ENCODE data around the gene SLC25A2. TPM values are rescaled to one million over a fixed set of nuclear protein-coding genes. Genes with fewer than 3 reads are reported as not detected.

Gene SLC25A2
- total and polyA plus RNA-seq, 10 of the 15 experiments (the other 5 are each of a cell fraction or from before 2014, with no cell fraction given): 0.09 to 0.44 (median 0.24) TPM; not detected in 6

DNA sequence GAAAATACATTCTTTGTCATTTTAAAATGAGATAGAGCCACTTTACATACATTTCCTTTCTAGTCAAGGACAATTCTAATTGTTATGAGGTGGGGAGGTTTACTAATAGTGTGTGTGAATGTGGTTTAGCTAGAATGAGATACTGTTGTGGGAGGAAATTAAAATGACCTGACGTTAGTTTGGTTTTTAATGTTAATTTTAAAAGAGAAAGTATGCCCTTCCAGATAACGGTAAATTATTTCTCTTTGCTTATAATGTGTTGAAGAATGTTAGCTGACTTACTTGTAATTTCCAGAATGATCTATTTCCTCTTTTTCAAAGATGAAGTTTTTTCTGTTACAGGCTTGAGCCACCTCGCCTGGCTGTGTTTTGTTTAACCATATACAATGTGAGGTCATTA lies 18.4 kb upstream of the SLC25A2 start:
- no peak overlapping the region for H3K4me2 ChIP-seq (ENCODE audit: control insufficient read depth, insufficient read depth)
- in situ Hi-C loops (cut with MboI): loop anchor here (10.0 kb wide), 1 partner anchor 243 kb away; no protein-coding TSS in a partner anchor
- FAIRE-seq: no peak
- ATAC-seq: no peak
- CTCF ChIA-PET: interaction anchor here (0.8 to 1.5 kb wide), 2 partner anchors 17 to 91 kb away, joined by 5 to 7 read pairs; partner anchors contain the start of genes PCDHGA10 and PCDHGA2
- no peak overlapping the region for H3K4me3 ChIP-seq
- no TSS peak for BruUV-seq (replicated peaks)
- intact Hi-C loops (cut with micrococcal nuclease; ENCODE audit: unreplicated experiment): no loop called here
- H3K9me3 ChIP-seq (replicated peaks; ENCODE audit: control insufficient read depth, insufficient read depth, low read length): peaks cover 24% of the 10 kb centered on the region
- H2AFZ ChIP-seq (ENCODE audit: control insufficient read depth, low read depth, low read length): no peak overlapping the region
- WGBS (ENCODE audit: insufficient coverage, insufficient replicate concordance, low lambda C conversion rate, missing lambda C conversion rate): 25% methylated on average over 3 of the region's 3 CpGs
- H4K20me1 ChIP-seq (ENCODE audit: control insufficient read depth, insufficient read depth): no peaks in the 10 kb centered on the region
- POLR2A ChIA-PET: no interaction called here
- no peak for DNase-seq (ENCODE audit: low read depth, low spot score)
- H3K79me2 ChIP-seq (ENCODE audit: control insufficient read depth, insufficient read depth, low read length): peaks cover 23% of the 10 kb centered on the region
- SMC1A ChIA-PET (ENCODE audit: uncharacterized antibody, unreplicated experiment): interaction anchor here (1.4 kb wide), 1 partner anchor 242 kb away, joined by 3 read pairs; no protein-coding TSS in a partner anchor
- RAD21 ChIA-PET (ENCODE audit: unreplicated experiment): no interaction called here
- 0 out of 4 replicates have a peak, but pooled peaks cover 0 to 4% of the 10 kb centered on the region in 2 experiments for H3K36me3 ChIP-seq (ENCODE audit: control insufficient read depth in 2 of 2, insufficient read depth in 2 of 2, low read length in 1 of 2)
- H3K4me1 ChIP-seq (ENCODE audit: control insufficient read depth, insufficient read depth, low read length): no peaks in the 10 kb centered on the region
- no peak overlapping the region for H3K9ac ChIP-seq (ENCODE audit: control insufficient read depth, insufficient read depth, low read length)
- H3K27me3 ChIP-seq (replicated peaks in 1 of 2; ENCODE audit: control insufficient read depth in 2 of 2, insufficient read depth in 2 of 2, low read length in 1 of 2): no peaks in the 10 kb centered on the region
- H3K27ac ChIP-seq (ENCODE audit: control insufficient read depth, insufficient read depth): no peak overlapping the region
- TF ChIP-seq NR2F1 (conservative IDR thresholded peaks at IDR 0.05) (no peak), BCL11A (IDR thresholded peaks at IDR 0.05; ENCODE audit: low read depth, low read length) (0 out of 2 replicates have a peak, but pooled peaks have one; percentile 9), ZNF207 (IDR thresholded peaks at IDR 0.05; ENCODE audit: borderline replicate concordance) (no peak), KAT2A (conservative IDR thresholded peaks at IDR 0.05; ENCODE audit: control insufficient read depth, low read depth, low read length) (no peak), RELA (IDR thresholded peaks at IDR 0.05; ENCODE audit: borderline replicate concordance, partially characterized antibody) (no peak), SIX5 (IDR thresholded peaks at IDR 0.05; ENCODE audit: low read depth, low read length, severe bottlenecking) (no peak), TCF3 (IDR thresholded peaks at IDR 0.05; ENCODE audit: borderline replicate concordance, insufficient read depth, low read depth, low read length) (no peak), ZNF274 (IDR thresholded peaks at IDR 0.05; ENCODE audit: insufficient read depth, insufficient read length) (no peak), RAD21 (IDR thresholded peaks at IDR 0.05; ENCODE audit: insufficient read depth, low read depth, low read length) (no peak), MYC (IDR thresholded peaks at IDR 0.05; ENCODE audit: insufficient read depth, insufficient read length, insufficient replicate concordance, low read length, severe bottlenecking) (no peak), HDGF (IDR thresholded peaks at IDR 0.05) (no peak), SREBF1 (IDR thresholded peaks at IDR 0.05; ENCODE audit: low read length) (no peak), TCF7 (IDR thresholded peaks at IDR 0.05; ENCODE audit: borderline replicate concordance) (no peak), EED (IDR thresholded peaks at IDR 0.05; ENCODE audit: low read depth) (no peak), ZNF592 (IDR thresholded peaks at IDR 0.05) (no peak), YY1 (IDR thresholded peaks at IDR 0.05; ENCODE audit: low read depth, low read length) (no peak)
- TF ChIP-seq, protein P1, sequence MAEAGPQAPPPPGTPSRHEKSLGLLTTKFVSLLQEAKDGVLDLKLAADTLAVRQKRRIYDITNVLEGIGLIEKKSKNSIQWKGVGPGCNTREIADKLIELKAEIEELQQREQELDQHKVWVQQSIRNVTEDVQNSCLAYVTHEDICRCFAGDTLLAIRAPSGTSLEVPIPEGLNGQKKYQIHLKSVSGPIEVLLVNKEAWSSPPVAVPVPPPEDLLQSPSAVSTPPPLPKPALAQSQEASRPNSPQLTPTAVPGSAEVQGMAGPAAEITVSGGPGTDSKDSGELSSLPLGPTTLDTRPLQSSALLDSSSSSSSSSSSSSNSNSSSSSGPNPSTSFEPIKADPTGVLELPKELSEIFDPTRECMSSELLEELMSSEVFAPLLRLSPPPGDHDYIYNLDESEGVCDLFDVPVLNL (IDR thresholded peaks at IDR 0.05; ENCODE audit: low read depth, low read length): no peak
- TF ChIP-seq, protein P2, sequence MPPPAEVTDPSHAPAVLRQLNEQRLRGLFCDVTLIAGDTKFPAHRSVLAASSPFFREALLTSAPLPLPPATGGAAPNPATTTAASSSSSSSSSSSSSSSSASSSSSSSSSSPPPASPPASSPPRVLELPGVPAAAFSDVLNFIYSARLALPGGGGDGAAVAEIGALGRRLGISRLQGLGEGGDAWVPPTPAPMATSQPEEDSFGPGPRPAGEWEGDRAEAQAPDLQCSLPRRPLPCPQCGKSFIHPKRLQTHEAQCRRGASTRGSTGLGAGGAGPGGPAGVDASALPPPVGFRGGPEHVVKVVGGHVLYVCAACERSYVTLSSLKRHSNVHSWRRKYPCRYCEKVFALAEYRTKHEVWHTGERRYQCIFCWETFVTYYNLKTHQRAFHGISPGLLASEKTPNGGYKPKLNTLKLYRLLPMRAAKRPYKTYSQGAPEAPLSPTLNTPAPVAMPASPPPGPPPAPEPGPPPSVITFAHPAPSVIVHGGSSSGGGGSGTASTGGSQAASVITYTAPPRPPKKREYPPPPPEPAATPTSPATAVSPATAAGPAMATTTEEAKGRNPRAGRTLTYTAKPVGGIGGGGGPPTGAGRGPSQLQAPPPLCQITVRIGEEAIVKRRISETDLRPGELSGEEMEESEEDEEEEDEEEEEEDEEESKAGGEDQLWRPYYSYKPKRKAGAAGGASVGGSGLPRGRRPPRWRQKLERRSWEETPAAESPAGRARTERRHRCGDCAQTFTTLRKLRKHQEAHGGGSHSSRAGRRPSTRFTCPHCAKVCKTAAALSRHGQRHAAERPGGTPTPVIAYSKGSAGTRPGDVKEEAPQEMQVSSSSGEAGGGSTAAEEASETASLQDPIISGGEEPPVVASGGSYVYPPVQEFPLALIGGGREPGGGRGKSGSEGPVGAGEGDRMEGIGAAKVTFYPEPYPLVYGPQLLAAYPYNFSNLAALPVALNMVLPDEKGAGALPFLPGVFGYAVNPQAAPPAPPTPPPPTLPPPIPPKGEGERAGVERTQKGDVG (CRISPR knock-in tag; IDR thresholded peaks at IDR 0.05): no peak
